ENCODE measurements around the gene FKBP1A.

Gene FKBP1A
- total RNA-seq = 28.0 to 38.2 reads per million in 2 donors

DNA sequence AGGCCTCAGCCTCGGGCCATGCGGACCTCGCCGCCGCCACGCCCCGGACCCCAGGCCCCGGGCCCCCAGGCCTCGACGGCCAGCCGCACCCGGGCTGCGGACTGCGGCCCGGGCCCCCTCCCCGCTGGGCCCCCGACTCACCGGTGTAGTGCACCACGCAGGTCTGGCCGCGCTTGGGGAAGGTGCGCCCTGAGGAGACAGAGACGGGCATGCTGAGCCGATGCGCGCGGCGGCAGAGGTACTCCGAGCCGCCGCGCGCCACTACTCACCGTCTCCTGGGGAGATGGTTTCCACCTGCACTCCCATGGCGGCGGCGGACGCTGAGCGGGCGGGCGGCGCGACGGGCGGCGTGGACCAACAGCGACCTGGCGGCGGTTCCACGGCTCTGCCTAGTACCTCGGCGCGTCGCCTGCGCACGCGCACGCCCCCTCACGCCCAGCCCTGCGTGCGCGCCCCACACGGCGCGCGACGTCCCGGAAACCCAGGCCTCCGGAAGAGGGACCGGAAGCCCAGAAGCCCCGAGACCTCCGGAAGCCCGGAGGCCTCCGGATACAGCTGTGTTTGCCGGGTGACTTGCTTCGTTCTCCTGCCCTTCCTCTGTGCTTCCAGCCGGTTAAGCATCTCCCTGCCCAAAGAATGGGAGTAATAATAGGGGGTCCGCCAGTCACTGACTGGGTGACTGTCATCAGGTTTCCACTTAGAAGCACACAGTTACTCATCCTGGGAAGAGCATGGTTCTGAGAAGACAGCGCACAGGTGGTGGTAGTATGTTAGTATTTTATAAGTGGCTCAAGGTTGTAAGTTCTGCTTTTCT is at the start of gene FKBP1A:
FKBP1A (minus strand) TSS at position 362 of the 814 bp plus-strand sequence; CDS start at position 306, 56 bp downstream.
- DNase-seq = peak; percentile 85

DNA sequence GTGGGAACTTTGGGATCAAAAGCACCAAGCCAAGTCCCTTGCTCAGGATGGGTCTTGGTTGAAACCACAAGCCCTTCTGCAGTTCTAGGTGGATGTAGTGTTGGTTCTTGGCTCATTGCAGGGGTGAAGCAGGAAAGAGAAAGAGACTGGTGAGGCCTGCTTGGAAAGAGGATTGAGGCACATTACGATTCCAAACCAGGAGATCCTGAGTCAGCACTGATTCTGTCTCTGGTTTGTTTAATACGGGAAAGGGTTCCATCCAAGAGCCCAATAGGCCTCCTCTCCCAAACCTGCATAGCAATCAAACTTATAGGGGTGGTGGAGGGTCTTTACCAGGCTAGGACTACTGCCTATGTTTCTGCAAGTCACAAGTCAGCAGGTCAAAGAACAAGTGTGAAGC is 49.5 kb upstream of the FKBP1A start:
- DNase-seq = no peak

DNA sequence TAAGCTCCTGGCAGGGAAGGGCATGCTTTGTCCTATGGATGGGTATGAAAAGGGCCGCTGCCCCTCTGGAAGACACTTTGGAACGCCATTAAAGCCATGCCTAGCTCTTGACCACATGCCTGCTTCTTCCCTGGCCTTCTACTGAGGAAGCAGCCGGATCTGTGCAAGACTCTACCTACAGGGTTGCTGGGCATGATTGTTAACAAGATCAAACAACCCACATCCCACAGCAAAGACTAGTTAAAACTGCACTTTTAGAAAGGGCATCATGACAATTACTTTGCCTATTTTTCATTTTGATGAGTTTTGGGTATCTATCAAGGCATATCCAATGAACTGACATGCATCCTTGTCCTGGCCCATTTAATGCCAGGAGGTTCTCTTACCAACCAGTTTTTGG is 48.3 kb upstream of the FKBP1A start:
- no peak for DNase-seq

DNA sequence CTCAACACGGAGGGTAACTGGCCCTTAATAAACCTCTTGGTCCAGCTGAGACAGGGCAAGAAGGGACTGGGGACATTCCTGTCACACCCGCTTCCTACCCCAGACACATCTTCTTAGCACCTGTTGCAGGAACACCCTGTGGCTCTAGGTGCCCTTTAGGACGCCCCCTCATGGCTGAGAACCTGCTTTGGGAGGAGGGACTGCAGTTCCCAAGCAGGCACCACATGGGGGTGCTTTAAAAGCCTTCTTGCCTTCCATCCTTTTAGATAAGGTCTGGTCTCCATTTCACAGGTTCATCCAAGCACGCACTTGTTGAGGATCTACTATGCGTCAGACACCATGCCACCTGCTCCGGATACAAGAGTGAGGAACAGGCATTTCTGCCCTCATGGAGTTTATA is 47.2 kb upstream of the FKBP1A start:
- DNase-seq = no peak

DNA sequence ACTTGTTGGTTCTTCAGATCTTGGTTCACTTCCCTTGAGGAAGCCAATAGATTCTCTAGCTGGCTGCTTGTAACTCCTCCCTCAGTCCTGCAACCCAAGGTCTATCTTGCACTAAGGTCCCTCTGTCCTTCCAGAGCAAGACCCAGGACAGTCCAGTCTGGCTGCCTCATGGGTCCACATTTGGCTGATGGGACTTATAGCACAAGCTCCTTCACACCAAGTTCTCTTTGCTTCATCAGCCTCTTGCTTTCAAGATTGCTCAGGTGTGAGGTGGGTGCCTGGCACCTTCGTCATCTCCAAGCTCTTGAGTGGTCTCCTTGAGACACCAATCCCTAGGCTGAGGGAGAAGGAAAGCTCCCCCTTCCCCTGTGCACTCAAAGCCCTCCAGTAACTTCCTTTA is 45.5 kb upstream of the FKBP1A start:
- no peak for DNase-seq

DNA sequence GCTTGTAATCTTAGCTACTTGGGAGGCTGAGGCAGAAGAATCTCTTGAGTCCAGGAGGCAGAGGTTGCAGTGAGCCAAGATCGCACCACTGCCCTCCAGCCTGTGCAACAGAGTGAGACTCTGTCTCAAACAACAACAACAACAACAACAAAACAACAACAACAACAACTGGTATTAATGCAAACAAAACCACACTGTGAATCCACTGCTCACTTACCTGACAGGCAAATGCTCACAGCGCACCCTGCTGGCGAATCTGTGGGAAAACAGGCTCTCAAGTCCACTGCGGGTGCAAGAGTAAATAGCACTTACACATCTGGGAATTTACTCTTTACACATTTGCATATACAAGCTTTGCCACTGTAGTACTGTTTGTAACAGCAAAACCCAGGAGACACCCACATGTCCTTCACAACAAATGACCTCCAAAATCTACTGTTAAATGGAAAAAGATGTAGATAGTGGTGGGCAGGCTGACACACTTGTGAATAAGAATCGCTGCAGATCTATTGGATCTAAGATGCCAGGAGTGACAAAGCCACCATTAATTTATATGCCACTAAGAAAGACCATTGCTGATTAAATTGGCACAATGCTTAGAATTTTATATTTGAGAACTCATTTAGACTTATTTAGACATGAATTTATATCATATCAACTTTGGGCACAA is 44.5 kb upstream of the FKBP1A start:
- peak; percentile 77 for DNase-seq

DNA sequence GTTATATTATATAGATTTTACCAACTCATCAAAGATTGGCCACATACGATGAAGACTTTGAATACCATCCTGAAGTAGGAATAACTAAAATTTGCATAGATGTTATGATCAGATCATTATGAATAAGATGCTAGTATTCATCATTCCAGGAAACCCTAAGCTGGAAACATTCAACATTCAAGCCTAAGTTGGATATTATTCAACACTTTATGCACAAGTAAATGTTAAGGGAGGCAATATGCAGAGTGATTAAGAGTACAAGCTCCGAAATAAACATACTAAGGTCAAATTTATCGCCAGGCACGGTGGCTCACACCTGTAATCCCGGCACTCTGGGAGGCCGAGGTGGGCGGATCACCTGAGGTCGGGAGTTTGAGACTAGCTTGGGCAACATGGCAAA is 43.4 kb upstream of the FKBP1A start:
- DNase-seq = no peak

DNA sequence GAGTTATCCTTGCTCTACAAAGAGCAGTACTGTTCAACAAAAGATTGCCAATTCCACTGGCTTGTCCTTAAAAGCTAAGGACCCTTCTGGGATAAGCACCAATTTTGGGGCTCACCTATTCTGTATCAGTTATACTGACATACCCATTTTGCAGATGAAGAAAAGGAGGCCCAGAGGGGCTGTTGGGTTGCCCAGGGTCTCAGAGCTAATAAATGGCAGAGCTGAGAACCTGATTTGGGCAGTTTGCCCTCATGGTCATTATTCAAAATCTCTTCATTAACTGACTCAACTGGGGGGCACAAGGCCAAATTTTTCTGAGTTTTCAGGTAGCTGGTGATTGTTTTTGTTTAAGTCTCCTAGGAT is 42.5 kb upstream of the FKBP1A start:
- DNase-seq = no peak

DNA sequence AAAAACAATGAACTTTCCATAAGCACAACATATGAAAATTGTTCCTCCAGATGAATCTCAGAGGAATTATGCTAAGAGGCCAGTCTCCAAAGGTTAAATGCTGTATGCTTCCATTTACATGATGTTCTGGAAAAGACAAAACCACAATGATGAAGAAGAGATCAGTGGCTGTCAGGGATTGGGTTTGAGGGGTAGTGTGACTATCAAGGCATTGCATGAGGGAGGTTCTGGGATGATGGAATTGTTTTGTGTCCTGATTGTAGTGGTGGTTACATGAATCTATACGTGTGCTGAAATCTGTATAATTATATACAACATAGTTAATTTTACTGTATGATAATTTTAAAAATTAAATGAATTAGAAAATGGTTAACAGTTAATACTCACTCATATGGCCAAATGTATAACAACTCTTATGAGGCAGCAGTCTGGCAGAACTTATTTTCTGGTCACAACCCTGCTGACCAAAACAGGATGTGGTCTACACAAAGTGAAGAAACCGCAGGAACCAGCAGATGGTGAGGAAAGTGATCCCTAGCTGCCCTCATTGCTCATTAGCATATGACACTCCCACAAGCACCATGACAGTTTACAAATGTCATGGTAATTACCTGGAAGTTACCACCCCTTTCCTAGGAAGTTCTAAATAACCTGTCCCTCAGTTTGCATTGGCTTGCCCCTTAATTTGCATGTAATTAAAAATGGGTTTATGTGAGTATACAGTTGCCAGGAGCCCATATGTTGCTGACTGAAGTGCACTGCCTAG is 41.9 kb upstream of the FKBP1A start:
- peak; percentile 32 for DNase-seq

DNA sequence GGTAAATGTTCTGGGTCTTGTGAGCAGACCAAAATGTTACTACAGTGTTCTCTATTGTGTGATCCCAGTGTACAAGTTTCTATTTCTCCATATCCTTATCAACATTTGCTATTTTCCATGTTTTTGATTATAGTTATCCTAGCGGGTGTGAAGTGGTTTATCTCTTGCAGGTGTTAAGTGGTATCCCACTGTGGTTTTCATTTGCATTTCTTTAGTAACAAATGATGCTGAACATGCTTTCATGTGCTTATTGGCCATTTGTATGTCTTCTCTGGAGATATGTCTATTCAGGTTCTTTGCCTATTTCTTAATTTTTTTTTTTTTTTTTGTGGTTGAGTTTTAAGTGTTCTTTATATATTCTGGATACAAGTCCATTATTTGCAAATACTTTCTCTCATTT is 38.3 kb upstream of the FKBP1A start:
- DNase-seq = no peak

DNA sequence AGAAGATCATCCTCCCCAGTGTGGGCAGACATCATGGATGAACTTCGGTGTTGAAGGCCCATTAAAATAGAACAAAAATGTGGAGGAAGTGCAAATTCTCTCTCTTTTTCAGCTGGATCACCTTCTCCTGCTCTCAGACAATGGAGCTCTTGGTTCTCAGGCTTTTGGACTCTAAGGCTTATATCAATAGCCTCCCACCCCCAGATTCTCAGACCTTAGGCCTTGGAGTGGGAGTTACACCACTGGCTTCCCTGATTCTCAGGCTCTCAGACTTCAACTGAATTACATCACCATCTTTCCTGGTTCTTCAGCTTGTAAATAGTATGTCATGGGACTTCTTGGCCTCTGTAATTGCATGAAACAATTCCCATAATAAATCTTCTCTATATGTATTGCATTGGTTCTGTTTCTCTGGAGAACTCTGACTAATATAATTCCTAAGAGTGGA is 37.2 kb upstream of the FKBP1A start:
- DNase-seq = no peak

DNA sequence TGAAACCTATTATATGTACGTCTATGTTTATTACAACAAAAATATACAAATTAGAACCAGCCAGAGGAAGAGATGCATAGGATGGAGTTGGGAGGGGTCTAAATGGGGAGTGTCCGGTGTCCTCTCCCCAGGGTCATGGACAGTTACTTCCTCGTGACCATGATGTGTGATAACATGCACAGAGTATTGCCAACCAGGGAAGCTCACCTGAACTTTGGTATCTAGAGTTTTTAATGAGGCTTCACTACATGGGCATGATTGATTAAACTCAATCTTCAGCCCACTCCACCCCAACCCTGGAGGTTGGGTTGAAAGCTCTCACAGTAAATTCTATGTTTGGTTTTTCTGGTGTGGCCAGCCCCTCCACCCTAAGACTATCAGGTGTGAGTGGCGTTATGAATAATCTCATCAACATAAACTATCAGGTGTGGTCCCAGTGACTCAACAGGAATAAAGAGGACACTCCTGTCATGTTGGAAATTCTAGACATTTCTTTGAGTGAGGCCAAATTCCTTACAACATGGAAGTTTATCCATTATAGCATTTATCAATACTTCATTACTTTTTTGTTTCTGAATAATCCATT is 36.4 kb upstream of the FKBP1A start:
- no peak for DNase-seq

DNA sequence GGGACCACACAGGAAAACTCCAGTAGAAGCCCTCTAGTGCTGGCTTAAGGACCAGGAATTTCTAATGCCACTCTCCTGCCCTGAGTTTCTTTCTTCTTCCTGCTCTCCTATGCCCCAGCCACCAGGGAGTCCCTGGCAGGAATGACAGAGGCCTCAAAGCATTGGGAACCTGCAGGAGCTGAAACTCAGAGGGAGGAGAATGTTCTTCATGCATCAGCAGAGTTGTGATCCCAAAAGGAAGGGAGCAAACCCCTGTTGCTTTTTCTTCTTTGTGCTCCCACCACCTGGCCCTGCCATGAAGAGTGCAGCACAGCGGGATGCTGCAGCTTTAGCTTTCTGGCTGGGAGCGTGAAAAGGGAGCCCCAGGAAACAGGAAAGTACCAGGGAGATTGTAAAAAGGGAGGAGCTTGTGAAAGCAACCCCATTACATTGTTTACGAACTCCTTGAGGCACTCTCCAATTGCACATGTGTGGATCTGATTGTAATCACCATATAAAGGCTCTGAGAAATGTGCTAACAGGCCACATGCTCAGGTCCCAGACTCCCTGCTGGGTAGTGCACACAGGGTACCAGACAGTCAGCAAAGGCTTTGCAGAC is 34.7 kb upstream of the FKBP1A start:
- DNase-seq = no peak

DNA sequence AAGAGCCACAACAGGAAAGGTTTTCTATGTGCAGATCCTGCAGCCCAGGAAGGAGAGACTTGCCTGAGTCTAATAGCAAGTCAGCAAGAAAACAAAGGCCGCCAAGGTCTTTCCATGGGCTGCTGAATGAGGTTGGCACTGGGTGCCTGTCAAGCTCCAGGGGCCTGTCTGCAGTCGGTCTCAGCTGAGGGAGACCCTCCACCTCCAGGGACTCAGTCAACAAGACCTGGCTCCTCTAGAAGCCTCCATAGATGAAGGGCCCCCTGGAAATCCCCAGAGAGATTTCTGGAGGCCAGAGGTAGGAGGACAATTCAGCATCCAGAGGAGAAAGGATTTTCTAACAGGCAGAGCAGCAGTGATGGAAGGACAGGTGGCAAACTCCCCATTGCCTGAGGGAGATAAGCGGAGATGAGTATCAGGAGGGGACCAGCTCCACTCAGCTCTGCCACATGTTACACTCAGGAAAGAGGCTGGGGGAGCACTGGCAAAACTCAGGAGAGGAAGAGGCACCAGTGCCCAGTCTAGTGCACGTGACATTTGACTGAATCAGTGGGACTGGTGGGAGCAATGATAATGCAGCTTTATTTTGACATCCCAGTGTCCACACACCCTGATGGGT is 33.5 kb upstream of the FKBP1A start:
- no peak for DNase-seq

DNA sequence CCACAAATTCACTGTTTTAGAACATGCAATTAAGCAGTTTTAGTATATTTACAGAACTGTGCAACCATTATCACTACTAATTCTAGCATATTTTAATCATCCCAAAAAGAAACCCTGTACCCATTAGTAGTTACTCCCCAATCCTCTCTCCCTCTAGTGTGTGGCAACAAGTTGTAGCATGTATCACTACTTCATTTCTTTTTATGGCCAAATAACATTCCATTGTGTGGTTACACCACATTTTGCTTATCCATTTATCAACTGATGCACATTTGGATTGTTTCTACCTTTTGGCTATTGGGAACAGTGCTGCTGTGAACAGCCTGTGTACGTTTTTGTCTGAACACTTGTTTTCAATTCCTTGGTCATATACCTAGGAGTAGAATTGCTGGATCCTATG is 31.5 kb upstream of the FKBP1A start:
- DNase-seq = no peak

DNA sequence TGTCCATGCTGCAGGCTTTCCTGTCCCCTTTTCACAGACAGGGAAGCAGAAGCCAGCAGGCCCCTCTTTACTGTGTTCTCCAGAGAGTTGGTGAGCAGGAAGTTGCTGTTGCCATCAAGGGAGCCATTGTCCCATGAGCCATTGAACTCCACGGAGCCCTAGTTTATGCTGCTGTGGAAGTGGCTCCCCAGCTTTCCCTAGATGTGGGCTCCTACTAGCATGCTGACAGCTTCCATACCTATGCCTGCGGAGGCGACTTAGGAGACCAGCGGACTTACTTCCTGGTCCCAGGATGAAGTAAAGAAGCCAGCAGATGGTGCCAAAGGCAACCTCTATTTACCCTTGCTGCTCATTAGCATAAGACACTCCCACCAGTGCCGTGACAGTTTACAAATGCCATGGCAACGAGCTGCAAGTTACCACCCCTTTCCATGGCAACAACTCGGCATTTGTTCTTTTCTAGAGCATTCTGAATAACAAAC is 30.8 kb upstream of the FKBP1A start:
- no peak for DNase-seq

DNA sequence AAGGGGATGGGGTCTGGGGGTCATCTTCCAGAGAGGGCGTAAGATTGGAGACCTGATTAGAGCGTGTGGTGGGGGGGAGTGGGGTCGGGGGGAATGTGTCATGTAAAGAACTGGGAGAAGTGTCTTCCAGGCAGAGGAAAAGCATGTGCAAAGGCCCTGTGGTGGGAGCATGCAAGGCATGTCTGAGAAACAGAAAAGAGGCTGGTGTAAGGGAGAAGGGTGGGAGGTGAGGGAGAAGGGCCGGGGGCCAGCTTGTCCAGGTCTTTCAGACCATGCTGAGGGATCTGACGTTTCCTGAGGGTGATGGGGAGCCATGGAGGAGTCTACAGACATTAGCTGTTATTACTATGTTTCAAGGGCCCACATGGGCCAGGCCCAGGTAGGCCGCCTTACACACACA is 30.4 kb upstream of the FKBP1A start:
- DNase-seq = no peak

DNA sequence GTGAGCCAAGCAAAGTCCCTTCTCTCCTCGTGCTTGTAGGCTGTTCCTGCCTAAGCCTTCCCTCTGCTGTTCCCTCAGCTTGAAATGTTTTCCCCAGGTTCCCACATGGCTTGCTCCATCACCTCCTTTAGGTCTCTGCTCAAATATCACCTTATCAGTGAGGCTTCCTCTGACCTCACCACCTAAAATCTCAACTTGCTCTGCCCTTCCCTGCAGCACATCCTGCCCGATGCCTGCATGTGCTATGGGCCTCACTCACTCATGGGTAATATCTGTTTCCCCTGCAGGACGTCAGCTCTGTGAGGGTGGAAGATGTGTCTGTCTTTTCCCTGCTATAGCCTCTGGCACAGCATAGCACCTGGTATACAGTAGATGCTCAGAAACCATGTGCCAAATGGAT is 29.9 kb upstream of the FKBP1A start:
- DNase-seq = no peak

DNA sequence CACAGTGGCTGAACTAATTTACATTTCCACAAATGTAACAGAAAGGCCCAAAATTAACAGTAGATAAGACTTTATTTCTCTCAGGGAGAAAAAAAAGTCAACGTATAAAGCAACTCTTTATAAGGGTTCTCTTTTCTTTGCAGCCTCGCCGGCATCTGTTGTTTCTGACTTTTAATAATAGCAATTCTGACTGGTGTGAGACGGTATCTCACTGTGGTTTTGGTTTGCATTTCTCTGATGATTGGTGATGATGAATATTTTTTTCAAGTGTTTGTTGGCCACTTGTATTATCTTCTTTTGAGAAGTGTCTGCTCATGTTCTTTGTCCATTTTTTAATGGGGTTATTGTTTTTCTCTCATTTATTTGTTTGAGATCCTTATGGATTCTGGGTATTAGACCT is 27.2 kb upstream of the FKBP1A start:
- no peak for DNase-seq

DNA sequence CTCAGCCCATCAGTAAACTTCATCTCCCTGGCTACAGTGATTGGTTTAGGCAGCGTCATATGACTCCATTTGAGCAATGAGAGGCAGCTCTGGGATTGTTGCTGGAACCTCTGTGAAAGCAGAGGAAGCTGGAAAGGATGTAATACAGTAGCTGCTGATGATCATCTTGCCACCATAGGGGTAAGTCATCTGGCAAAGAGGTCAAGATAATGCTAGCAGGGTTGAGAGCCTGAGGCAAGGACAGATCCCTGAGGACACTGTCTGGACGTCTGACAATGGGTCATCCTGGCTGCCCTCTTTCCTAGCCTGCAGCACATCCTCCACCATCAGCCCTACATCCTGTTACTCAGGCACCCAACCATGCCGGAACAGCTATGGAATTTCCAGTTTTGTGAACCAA is 25.5 kb upstream of the FKBP1A start:
- DNase-seq = no peak

DNA sequence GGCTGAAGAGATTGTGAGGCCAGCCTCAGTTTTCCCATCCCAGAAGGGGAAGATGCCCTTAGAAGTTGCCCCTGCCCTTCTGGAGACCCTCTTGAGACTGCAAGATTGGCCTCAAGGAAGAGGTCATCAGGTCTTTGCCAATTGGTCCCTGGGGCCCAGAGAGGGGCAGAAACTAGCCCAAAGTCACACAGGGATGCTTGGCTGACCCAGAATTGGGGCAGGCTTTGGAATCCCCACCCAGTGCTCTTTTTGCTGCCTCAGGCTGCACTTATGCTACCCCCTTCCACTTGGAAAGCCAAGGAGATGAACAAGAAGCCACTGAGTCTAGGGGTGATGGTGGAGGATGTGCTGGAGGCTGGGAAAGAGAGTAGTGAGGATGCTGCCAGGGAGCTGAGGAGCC is 24.9 kb upstream of the FKBP1A start:
- no peak for DNase-seq

DNA sequence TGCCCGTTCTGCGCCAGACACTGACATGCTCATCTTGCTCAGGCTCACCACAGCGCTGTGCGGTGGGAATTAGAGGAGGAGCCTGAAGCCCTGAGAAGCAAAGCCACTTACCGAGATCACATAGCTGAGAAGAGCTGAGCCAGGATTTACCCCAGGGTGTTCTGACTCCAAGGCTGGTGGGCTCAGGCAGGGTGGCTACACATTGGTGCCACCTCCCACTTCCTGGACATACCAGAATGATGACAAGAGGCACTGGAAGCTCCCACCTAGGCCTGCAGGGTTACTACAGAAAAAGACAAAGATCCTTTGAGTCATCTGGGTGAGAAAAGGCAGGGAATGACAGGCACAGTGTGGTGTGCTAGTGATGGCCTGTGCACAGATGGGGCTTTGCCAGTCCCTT is 24.4 kb upstream of the FKBP1A start:
- no peak for DNase-seq

Data from T-helper 9 cell (primary cell).